Hindlimb muscle (tissue), 1 donor: ENCODE measurements around the gene CNOT9. TPM values are rescaled to one million over a fixed set of nuclear protein-coding genes. Genes with fewer than 3 reads are reported as not detected.
"Not testable (repeated sequence)": the region's sequence is repeated elsewhere in the genome, so short reads cannot be mapped to it uniquely, and the experiment has no call there.

ENCODE experiments used
- DNase-seq: peaks from one replicate; pipeline ENCODE4 v3.0.0-alpha.2; 2013
- polyA plus RNA-seq: library from polyadenylated mRNA; unstranded; fragments of 120-200 nt; gene quantifications from one replicate; pipeline ENCODE4 v1.2.1, GENCODE V29; 2013; ENCODE audit not compliant: insufficient read length

CNOT9 gene, protein sequence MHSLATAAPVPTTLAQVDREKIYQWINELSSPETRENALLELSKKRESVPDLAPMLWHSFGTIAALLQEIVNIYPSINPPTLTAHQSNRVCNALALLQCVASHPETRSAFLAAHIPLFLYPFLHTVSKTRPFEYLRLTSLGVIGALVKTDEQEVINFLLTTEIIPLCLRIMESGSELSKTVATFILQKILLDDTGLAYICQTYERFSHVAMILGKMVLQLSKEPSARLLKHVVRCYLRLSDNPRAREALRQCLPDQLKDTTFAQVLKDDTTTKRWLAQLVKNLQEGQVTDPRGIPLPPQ
- 38.7 TPM for polyA plus RNA-seq

DNA sequence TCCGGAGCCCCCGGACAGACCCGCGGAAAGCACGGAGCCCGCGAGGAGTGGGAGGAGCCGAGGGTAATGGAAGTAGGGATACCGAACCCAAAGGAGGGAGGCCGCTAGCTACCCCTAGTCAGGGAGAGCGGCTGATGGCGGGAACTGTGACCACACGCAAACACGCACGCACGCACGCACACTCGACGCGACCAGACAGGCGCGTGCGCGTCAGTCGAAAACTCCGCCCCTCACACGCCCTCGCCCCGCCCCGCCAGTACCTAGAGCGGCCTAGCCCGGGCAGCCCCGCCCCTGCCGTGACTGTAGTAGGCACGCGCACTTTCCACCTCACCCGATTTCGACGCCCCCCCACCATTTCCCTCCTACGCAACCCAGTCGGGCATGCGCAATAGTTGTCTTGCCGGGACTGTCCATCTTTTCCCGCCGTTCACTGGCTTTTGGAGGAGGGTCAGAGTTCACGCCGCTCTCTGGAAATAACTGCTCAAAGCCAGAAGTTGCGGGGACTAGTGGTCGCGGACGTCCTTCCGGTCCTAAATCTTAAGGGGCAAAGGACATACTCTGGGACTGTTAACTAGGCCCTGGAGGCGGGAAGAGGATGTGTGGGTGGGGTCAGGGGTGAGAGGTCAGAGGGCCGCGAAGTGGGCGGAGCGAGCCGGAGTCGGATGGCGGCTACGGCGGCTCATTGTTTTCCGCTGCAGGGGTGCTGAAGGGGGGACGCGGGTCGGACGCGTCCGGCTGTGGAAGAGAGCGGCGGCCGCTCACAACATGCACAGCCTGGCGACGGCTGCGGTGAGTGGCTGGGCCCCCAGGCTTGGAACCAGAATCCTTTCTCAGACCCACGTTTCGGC lies at the start of gene CNOT9, which contains the start of gene USP37:
CNOT9 (plus strand) TSS at position 650 of the 848 bp plus-strand sequence; CDS start at position 766, 116 bp downstream.
USP37 (minus strand) TSS at position 162 of the 848 bp plus-strand sequence. CDS start 9,698 bp downstream, outside the sequence.
- DNase-seq: peak; percentile 98

DNA sequence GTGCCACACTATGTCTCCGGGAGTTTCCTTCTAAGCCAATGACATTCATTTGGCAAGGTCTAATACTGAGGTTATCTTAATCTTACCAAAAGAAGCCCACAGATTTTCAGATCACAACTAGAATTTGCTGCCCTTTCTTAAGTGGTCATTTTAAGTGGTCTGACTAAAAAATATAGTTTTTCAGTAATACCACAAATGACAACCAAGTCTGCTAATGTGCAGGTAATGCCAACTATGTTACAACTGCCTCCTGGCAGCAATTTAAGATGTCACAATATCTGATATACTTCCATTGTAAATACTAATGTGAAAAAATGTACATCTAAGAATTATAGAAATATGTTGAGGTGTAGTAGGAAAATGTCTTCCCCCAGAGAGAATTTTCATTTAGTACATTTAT lies 49.8 kb upstream of the CNOT9 start:
- no peak for DNase-seq

DNA sequence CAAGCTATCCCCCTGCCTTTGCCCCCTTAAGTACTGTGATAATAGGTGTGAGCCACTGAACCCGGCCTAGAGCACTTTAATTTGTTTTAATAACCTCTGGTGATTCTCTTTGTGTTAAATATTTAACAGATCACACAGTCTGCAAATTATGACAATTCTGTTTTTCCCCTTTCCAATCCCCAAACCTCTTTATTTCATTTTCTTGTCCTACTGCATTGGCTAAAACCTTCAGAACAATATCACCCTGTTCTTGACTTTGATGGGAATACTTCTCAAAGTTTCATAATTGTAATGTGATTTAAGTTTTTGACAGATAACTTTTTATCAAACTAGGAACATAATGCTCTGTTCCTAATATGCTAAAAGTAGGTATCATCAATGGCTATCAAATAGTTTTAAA lies 45.0 kb upstream of the CNOT9 start:
- DNase-seq: no peak

DNA sequence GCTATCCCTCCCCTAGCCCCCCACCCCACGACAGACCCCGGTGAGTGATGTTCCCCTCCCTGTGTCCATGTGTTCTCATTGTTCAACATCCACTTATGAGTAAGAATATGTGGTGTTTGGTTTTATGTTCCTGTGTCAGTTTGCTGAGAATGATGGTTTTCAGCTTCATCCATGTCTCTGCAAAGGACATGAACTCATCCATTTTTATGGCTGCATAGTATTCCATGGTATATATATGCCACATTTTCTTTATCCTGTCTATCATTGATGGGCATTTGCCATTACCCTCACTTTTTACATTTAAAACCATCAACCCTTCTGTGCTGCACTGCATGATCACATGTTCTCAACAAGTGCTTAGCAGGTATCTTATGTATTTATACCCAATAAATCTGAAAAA lies 40.2 kb upstream of the CNOT9 start:
- not testable (repeated sequence) for DNase-seq

DNA sequence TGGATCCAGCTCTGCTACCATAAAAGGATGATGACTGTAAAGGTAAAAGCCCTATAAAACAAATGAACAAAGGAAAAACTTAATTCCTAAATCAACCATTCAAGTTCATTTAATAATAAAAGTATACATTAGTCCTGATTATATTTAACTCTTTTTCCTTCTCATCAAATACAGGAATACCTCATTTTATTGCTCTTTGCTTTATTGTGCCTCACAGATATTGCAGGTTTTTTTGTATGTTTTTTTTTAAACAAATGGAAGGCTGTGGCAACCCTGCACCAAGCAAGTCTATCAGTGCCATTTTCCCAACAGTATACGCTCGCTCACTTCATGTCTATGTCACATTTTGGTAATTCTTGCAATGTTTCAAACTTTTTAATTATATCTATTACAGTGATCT lies 38.6 kb upstream of the CNOT9 start:
- DNase-seq: no peak

DNA sequence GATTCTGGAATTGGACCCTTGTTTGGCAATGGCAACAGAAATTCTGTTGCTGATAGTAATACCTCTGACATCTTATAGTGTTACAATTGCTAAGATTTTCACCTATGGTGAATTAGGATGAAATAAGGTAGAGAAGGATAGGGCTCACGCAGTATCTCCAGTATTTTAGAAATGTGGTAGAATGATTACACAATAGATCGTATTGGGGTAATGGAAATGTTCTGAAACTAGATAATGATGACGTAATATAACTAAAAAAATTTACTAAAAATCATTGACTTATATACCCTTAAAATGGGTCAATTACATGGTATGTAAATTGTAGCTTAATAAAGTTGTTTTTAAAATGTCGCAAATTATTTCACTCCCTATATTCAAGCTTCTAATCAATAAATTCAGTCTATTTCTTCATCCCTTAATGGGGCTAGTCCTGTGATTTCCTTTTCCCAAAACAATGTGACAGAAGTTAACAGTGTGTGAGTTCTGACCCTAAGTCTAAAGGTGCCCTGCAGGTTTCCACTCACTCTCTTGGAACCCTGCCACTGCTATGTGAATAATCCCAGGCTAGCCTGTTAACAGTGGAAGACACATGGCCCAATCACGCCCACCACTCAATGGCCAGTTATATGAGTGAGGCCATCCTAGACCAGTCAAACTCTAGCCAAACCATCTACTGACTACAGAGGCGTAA lies 31.7 kb upstream of the CNOT9 start:
- no peak for DNase-seq

DNA sequence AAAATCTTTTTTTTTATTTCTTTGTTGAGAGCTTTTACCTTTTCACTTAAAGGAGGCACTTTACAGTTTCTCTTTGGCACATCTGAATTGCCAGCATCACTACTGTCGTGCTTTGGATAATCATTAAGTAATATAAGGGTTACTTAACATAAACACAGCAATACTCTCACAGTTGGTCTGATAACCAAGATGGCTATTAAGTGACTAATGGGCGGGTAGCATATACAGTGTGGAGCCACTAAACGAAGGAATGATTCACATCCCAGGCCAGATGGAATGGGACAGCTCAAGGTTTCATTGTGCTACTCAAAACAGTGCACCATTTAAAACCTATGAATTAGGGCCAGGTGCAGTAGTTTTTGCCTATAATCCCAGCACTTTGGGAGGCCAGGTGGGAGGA lies 28.6 kb upstream of the CNOT9 start:
- DNase-seq: no peak

DNA sequence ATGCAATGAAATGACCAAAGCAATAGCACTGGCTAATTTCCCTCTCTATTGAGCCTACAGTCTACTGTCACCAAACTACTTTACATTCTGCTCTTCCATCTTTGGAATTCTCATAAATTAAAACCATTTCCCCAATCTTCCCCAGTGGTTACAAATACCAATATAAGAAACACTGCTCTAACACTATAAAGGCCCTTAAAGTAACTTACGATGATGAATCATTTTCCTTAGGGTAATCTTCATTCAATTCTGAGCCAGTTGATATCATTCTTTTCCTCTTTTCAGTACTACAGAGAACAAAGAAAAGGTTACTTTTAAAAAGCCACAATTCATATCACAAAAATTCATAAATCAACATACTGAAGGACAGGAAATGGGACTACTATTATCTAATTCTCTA lies 22.6 kb upstream of the CNOT9 start:
- DNase-seq: no peak

DNA sequence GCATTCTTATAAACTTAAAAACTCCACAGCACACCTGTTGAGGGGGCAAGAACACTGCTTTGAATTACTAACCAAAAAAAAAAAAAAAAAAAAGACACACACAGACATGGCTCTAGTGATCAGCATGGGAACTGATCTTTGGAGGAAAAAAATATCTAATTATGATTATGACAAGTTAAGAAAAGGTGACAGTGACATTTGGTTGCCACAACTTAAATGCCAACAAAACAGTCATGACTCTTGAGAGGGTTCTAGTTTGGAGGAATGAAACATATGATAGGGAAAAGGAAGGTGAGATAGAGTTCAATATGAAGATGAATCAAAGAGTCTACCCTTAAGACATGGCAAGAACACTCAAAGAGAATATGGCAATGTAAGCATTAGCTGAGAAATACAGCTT lies 21.1 kb upstream of the CNOT9 start:
- no peak for DNase-seq

DNA sequence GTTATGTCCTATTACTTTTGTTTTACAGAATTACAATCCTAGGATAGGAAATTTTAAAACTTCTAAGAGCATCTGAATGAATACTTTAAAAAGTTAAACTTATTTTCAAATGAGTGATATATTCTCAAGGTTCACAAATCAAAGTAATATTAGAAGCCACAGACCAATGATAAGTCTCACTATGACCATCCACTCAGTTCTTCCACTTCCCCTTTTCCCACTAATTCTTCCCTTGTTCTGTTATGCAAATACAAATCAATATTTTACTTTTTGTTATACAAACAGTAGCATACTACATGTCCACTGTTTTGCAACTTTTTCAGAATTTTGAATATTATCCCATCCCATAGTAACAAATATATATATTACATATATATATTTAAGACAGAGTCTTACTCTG lies 20.7 kb upstream of the CNOT9 start:
- DNase-seq: no peak

DNA sequence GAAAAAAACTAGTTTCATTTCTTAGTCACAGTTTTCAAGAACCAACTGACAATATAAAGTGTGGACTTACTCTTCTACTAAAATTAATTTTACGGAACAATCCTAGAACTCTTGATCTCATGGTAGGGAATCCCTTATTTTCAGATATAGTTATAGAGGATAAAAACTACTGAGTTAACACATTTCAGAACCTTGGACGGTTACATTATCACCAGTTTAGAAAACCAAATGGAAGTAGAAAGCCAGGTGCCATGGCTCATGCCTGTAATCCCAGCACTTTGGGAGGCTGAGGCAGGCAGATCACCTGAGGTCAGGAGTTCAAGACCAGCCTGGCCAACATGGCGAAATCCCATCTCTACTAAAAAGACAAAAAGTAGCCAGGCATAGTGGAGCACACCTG lies 14.4 kb upstream of the CNOT9 start:
- not testable (repeated sequence) for DNase-seq

DNA sequence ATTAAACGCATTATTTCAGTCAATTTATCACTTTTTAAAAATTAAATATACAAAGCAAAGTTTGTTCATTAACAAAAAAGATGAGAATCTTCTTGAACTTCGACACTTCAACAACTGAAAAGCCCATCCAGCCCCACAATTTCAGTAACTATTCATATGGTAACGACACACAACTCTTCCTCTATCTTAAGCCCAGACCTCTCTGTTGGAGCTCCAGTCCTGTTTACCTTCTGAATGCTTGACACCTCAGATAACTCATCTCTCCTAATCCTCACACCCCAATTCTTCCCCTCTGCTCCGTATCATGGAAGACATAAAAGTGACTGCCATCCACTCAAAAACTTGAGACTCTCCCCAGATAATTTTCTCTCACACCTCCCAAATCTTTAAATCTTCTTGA lies 13.1 kb upstream of the CNOT9 start:
- DNase-seq: no peak

DNA sequence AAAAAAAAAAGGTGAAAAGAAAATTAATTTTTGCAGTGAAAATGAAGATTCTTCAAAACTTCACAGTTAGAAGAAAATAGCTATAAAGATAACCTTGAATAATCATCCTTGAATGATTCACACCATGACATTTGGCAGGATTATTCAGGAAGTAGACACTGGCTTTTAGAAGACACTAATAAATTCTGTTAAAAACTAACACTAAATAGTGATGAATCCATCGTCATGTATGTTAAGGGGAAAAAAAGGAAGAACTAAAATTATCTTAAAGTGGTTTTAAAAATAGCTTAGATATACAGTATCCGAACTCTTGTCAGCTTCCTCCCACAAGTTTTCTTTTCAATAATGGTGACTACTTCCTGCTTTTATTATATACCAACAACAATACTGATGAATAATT lies 10.7 kb upstream of the CNOT9 start:
- no peak for DNase-seq

DNA sequence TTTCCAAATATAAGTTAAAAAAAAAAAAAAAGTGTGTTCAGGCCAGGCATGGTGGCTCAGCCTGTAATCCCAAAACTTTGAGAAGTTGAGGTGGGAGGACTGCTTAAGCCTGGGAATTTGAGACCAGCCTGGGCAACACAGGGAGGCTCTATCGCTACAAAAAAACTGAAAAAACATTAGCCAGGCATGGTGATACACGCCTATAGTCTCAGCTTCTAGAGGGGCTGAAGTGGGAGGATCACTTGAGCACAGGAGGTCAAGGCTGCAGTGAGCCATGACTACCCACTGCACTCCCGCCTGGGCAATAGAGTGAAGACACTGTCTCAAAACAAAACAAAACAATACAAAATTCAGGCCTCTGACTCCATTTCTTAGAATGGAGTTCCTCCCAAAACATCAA lies 9.7 kb upstream of the CNOT9 start:
- no peak for DNase-seq

DNA sequence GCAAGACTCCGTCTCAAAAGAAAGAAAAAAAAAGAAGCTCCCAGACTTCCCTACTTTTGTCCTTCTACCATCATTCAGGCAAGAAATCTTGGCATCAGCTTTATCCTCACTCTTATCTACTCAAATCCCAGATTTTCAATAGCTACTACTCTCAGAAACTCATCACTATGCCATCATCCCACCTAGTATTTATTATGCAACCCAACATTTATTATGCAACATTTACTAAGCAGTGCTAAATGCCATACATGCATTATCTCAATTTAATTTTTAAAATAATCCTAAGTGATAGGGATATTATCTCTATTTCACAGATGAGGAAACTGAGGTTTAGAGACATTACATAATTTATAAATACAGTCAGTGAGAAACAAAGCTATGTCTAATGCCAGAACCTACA lies 4.6 kb upstream of the CNOT9 start:
- DNase-seq: no peak

DNA sequence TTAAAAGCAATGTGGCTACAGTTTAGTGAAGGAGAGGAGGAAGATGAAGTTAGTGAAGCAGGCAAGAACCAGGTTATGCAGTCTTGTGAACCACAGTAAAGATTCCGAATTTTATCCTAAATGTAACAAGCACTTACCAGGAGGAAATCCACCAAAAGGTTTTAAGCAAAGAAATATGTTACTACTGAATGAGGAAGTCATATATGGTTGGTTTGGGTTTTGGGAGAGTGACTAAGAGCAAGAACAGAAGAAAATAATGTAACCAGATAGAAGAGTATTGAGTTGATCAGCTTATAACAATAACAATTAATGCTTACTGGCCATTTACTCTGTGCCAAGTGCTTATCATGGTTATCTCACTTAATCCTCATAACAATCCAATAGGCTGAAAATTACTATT lies 2.3 kb upstream of the CNOT9 start:
- DNase-seq: no peak

DNA sequence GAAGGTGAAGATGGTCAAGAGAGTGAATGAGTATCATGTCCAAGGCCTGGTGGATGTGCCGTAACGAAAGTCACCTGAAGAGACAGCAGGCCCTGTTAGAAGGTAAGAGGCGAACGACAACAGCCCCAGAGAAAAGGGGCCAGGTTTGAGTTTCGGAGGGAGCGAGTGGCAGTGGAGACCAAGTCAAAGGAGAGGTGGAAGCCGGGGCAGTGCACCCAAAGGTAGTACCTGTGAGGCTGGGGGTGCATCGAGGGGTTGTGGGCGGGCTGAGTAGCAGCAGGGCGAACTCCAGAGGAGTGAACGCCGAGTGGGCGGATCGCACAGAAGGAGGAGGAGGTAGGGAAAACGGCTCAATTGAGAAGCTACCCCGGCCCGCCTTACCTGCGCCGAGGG lies 846 bp upstream of the CNOT9 start:
- no peak for DNase-seq

DNA sequence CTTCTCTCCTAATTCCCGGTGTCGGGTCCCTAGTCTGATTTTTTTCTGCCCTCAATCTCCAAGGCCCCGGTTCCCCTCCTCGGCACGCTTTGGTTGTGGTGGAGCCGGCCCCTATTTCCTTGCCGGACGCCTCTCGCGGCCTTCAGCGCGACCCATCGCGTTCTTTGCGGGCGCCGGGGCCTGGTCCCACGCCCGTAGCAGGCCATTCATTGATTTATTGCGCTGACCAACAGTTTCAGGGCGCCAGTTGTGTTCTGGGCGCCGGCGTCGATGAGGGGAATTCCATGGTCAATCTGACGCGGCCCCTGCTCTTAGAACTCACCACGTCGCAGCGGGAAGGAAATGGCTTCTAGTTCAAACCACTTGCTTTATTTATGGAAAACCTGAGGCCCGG lies 396 bp downstream of the CNOT9 start:
- DNase-seq: peak; percentile 64

DNA sequence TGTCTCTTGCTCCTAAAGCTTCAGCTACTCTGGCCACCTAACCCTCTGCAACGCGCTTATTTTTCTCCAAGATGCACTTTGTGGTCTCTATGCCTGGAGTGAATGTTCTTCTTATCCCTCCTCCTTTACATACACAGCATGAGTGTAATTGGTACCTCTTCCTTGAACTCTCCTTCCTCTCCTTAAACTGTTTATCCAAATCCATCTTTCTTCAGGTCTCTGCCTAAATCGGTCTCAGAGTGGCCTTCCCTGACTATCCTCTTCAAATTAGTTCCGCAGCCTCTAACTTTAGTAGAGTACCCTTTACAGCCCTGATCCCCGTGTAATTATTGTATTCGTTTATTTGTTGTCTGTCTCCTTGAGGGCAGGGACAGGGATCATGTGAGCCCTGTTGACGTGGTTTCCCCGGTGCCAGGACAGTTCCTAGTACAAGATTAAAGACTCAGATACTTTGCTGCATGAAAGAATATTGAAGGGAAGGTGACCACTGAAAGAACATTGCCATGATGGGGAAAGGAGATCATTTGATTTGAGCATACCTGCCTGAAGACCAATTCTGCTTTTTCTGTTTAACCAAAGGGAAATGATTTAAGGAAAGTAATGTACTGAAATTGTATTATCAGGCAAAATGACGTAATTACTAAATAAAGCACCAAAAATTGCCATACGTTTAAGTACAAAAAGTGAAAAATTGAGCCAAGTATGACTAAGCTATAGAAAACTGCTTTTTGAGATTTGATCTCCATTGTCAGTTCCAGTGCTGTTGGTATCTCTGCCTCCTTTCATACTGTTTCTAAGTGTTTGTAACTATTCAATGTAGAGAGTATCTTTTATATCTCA lies 1.2 kb downstream of the CNOT9 start:
- DNase-seq: peak; percentile 25

DNA sequence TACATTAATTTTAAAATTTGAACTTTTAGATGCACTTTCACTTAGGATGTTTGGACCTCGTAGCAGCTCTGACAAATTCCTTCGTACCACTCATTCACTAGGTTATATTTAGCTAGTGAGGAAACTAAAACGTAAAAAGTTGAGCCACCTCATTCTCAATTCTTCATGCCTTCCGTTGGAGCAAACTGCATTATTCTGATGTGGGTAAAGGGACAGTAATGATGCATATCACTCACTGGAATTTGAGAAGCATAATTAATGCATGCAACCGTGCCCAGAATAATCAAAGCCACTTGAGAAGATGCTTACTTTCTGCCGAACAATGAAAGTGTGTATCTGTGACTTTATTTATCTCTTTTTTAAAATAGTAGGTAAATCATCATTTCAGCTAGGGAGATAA lies 2.2 kb downstream of the CNOT9 start:
- no peak for DNase-seq

DNA sequence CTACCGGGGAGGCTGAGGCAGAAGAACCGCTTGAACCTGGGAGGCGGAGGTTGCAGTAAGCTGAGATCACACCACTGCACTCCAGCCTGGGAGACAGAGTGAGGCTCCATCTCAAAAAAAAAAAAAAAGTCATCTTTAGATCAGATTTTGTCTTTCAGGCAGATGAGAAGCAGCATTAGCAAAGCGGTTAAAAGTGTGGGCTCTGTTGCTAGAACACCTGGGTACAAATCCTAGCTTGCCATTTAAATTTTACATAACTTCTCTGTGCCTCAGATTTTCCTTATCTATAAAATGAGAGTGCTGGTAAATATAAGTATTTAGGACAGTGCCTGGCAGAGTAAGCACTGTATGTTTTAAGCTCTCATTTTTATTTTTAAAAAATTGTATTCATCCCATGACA lies 8.2 kb downstream of the CNOT9 start:
- no peak for DNase-seq

DNA sequence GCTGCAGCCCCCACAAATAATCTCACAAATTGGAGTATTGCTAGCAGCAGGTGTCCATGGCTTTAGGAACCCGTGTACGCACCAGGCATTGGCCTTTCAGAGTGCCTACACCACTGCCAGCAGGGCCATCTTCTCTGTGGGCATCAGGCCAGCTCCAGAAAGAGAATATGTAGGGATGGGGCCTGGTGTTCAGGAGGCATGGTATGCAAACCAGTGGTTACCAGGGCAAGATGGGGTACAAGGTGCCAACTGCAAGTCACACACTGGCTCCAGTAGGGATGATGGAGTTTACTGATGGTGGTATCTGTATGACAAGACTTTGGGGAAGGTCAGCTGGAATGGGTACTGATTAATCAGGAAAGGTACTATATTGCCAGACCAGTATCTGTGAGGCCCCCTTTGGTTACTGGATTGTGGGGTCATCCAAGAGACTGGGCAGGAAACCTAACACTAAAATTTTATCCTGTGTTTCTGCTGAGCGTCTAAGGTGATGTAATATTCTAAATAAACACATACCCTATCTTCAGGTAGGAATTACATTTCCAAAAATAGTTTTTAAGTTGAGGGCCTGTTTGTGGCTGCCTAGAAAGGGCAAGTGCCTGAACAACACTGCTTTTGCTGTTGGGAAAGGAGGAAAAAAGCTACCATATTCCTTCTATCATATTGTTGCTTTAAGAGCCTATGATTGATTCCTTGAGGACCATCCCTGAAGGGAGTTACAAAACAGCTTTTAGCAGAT lies 9.0 kb downstream of the CNOT9 start:
- DNase-seq: no peak
